Nephron (organoid): Measurements from ENCODE around the gene NECTIN4.
A peak's percentile ranks its signal among the peaks of the same experiment; 100 is the strongest.

Source experiments
- H3K27ac Mint-ChIP-seq, 3 experiments: 2 replicates each; pipeline ENCODE4 v1.8.0; 2020; ENCODE audit warnings: mixed read lengths in 3 of 3, mild to moderate bottlenecking in 2 of 3, moderate library complexity in 1 of 3
- H3K27me3 Mint-ChIP-seq: 2 replicates; pipeline ENCODE4 v1.8.0; 2021; ENCODE audit warnings: low read depth, mild to moderate bottlenecking, moderate library complexity, mixed read lengths
- H3K36me3 Mint-ChIP-seq: 2 replicates; pipeline ENCODE4 v1.8.0; 2020; ENCODE audit warnings: low read depth, mixed read lengths
- H3K4me1 Mint-ChIP-seq: 2 replicates; pipeline ENCODE4 v1.8.0; 2020; ENCODE audit warnings: mixed read lengths
- H3K4me3 Mint-ChIP-seq, 3 experiments: 2 replicates each; pipeline ENCODE4 v1.8.0; 2020; ENCODE audit warnings: mild to moderate bottlenecking in 3 of 3, mixed read lengths in 3 of 3, moderate library complexity in 2 of 3
- H3K9me3 Mint-ChIP-seq: 2 replicates; pipeline ENCODE4 v1.8.0; 2020; ENCODE audit warnings: mixed read lengths
- TF ChIP-seq, protein P1 (sequence below), 3 experiments: fragments of 200-600 bp; sonication (generic); IDR thresholded peaks; one replicate each; pipeline ENCODE4 v1.5.0; 2021; ENCODE audit warnings: antibody characterized with exemption in 3 of 3; ENCODE audit not compliant: unreplicated experiment in 3 of 3

NECTIN4 gene

DNA sequence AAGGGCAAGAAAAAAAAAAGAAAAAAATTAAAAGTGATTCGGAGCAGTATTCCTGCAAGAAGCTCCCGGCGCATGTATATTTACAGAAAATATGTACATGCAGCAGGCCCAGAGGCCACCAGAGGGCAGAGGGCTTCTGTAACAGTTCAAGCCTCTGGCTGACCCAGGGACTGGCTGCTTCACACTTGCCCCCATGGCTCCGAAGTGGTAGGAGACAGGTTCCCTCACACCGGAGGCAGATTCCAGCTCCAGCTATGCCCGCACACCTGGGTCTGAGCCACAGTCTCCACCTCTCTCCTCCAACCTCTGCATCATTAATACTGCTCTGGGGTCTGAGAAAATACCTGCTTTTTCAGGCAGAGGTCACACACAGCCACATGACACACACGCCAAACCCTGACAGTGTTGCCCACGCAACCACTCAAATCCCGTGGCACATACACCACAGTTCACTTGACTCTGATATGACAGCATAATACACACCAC, 17.4 kb downstream of the NECTIN4 start:
- Mint-ChIP-seq H3K27ac (no peak overlapping the region), H3K4me3 (no peak overlapping the region), H3K4me1 (no peaks in the 10 kb centered on the region), H3K36me3 (no peaks in the 10 kb centered on the region), H3K9me3 (no peaks in the 10 kb centered on the region), H3K27me3 (peaks cover 14% of the 10 kb centered on the region)
- TF ChIP-seq, protein P1, sequence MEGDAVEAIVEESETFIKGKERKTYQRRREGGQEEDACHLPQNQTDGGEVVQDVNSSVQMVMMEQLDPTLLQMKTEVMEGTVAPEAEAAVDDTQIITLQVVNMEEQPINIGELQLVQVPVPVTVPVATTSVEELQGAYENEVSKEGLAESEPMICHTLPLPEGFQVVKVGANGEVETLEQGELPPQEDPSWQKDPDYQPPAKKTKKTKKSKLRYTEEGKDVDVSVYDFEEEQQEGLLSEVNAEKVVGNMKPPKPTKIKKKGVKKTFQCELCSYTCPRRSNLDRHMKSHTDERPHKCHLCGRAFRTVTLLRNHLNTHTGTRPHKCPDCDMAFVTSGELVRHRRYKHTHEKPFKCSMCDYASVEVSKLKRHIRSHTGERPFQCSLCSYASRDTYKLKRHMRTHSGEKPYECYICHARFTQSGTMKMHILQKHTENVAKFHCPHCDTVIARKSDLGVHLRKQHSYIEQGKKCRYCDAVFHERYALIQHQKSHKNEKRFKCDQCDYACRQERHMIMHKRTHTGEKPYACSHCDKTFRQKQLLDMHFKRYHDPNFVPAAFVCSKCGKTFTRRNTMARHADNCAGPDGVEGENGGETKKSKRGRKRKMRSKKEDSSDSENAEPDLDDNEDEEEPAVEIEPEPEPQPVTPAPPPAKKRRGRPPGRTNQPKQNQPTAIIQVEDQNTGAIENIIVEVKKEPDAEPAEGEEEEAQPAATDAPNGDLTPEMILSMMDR (IDR thresholded peaks at IDR 0.05; ENCODE audit: unreplicated experiment in 3 of 3), result peak; percentile 21 to 42 (median 25)

DNA sequence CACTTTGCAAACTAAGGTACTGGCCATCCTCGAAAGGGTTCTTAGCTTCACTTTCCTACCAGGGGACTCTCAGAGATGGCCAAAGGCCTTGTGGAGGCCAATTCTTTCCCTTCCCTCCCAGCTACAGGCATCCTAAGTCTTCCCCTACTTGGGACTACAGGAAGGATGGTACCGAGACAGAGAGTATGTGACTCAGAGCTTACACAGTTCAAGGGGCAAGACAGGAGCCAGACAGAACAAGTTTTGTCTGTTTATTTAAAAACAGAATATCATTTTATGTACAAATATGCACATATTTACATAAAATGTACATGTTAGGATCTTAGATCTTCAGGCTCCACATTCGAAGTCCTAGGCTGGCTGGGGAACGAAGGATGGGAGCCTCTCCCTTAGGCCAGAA, 18.6 kb downstream of the NECTIN4 start:
- TF ChIP-seq, protein P1 (IDR thresholded peaks at IDR 0.05; ENCODE audit: unreplicated experiment in 3 of 3), result no peak
- Mint-ChIP-seq H3K4me1 (no peaks in the 10 kb centered on the region), H3K27me3 (peaks cover 18% of the 10 kb centered on the region), H3K27ac (no peak overlapping the region), H3K9me3 (no peaks in the 10 kb centered on the region), H3K36me3 (no peaks in the 10 kb centered on the region), H3K4me3 (no peak overlapping the region)

DNA sequence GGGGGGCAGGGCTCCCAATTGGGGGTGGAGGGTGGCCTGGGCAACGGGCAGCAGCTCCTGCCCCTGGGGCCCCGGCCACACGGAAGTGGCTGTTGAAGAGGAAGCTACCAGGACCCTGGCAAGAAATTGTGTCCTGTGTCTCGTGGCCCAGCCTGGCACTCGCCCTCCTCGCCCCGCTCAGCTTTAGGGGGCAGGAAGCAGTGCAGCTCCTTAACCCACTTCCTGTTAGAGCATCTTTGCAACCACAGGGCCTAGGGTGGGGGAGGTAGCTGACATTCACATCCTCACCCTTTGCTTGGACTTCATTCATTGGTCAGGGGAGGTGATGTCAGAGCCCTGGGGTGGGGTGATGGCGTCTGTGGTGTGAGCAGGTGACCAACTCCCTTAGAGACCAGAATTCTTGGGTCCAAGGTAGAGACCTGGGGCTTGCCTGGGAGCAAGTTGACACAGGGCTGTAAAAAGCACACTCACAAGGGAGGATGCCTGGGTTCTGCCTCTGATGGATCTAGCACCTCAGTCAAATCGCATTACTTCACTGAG, 19.6 kb downstream of the NECTIN4 start, which contains the start of gene ARHGAP30:
ARHGAP30 (minus strand) TSS at position 161 of the 540 bp plus-strand sequence. CDS start 267 bp downstream, outside the sequence.
- H3K4me3 Mint-ChIP-seq, result no peak within 1 kb of the TSS
- no peaks in the 10 kb centered on the region for H3K36me3 Mint-ChIP-seq
- no peaks in the 10 kb centered on the region for H3K9me3 Mint-ChIP-seq
- H3K4me1 Mint-ChIP-seq, result no peaks in the 10 kb centered on the region
- TF ChIP-seq, protein P1 (IDR thresholded peaks at IDR 0.05; ENCODE audit: unreplicated experiment in 3 of 3), result no peak
- H3K27ac Mint-ChIP-seq, result no peak within 1 kb of the TSS
- peaks cover 18% of the 10 kb centered on the region for H3K27me3 Mint-ChIP-seq

DNA sequence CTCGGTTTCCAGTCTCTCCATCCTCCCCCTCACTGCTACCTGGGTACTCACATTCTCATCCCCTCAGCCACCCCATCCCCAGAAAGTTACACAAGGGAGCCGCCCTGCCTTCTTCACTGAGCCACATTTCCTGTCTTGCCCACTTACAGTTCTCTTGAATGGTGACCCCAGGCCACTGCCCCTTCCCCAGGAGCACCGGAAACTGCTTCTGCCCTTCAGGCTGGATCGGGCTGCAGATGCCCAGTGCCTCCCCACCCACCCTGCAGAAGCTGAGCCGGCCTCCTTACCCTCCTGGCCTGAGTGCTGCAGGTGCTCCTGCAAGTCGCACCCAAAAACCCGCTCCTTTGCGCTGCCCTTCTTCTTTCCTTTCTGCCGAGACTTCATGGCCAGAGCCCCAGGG, 20.1 kb downstream of the NECTIN4 start:
- no peaks in the 10 kb centered on the region for H3K4me1 Mint-ChIP-seq
- TF ChIP-seq, protein P1 (IDR thresholded peaks at IDR 0.05; ENCODE audit: unreplicated experiment in 3 of 3), result no peak

DNA sequence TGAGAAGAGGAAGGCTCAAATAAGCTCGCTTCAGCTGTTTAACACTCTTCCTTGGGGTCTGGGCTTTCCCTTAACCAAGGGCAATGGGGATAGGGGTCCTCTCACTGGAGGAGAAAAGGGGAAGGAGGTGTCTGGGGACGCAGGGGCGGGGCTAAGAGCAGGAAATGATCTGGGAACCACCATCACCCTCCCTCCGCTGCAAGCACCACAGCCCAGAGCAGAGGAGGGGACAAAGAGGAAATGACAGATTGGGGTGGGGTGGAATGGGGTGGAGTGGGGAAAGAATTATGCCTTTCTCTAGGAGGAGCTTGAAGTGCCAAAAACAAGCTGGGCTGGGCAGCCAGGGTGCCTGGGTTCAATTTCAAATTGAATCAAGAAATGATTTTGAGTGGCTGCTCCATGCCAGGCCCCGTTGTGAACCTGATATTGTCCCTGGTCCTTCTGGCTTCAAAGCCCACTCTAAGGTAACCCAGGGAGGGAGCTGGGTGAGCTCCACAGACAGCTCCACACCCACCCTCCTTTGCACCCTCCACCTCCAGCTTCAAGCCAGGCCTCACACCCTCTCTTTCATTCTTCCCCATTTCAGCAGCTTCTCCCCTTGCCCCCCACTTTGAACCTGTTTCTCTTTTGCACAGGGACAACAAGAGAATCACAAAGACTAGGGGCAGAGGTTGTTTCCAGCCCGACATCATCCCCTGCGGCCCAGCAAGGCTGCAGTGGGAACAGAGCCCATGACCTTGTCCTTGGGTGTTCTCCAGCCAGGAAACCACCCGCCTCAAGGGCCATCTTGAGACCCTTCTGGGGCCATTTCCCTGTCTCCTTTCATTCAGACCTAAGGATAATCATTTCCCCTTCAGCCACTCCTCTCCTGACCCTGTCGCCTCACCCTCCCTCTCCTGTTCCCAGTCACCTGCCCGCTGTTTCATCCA, 20.8 kb downstream of the NECTIN4 start:
- TF ChIP-seq, protein P1 (IDR thresholded peaks at IDR 0.05; ENCODE audit: unreplicated experiment in 3 of 3), result no peak
- H3K9me3 Mint-ChIP-seq, result no peaks in the 10 kb centered on the region
- no peak overlapping the region for H3K27ac Mint-ChIP-seq
- no peak overlapping the region for H3K4me3 Mint-ChIP-seq
- no peaks in the 10 kb centered on the region for H3K36me3 Mint-ChIP-seq
- no peaks in the 10 kb centered on the region for H3K4me1 Mint-ChIP-seq
- peaks cover 22% of the 10 kb centered on the region for H3K27me3 Mint-ChIP-seq

More for the DNA sequence above, 20.1 kb downstream of the NECTIN4 start:
- no peaks in the 10 kb centered on the region for H3K36me3 Mint-ChIP-seq
- no peak overlapping the region for H3K27ac Mint-ChIP-seq
- peaks cover 19% of the 10 kb centered on the region for H3K27me3 Mint-ChIP-seq
- H3K4me3 Mint-ChIP-seq, result no peak overlapping the region
- no peaks in the 10 kb centered on the region for H3K9me3 Mint-ChIP-seq
